GM19351 (cell line): ENCODE measurements around the gene AOC1.
"Not testable (repeated sequence)": the region's sequence is repeated elsewhere in the genome, so short reads cannot be mapped to it uniquely, and the experiment has no call there.

Experiments
- ATAC-seq: cut with Tn5 transposase; IDR thresholded peaks from one replicate; pipeline ENCODE4 v1.9.1; 2021; ENCODE audit warnings: mild to moderate bottlenecking, moderate library complexity; ENCODE audit not compliant: unreplicated experiment

AOC1 gene, protein sequence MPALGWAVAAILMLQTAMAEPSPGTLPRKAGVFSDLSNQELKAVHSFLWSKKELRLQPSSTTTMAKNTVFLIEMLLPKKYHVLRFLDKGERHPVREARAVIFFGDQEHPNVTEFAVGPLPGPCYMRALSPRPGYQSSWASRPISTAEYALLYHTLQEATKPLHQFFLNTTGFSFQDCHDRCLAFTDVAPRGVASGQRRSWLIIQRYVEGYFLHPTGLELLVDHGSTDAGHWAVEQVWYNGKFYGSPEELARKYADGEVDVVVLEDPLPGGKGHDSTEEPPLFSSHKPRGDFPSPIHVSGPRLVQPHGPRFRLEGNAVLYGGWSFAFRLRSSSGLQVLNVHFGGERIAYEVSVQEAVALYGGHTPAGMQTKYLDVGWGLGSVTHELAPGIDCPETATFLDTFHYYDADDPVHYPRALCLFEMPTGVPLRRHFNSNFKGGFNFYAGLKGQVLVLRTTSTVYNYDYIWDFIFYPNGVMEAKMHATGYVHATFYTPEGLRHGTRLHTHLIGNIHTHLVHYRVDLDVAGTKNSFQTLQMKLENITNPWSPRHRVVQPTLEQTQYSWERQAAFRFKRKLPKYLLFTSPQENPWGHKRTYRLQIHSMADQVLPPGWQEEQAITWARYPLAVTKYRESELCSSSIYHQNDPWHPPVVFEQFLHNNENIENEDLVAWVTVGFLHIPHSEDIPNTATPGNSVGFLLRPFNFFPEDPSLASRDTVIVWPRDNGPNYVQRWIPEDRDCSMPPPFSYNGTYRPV

DNA sequence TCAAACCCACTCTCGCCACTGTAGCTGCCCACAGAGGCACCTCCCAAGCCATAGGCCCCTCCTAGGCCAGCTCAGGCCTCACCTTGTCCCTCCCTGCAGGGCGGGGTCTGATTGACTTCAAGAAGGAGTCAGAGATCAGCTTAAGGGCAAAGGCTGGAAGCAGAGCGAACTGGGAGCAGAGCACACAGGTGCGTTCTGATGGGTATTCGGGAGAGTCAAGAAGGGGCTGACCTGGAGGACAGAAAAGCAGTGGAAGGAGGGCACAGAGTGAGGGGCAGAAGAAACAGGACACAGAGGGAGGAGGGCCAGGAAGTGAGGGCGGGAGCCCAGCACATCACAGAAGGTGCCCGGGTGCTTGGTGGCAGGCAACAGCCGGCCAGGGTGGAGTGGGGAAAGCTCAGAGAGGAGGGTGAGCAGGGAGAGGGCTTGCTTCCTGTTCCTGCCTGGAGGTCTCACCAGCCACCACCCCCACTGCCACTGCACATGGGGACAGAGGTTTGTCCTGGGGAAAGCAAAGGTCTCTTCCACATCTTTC is at the start of gene AOC1:
Gene AOC1 (plus strand): TSS at position 147 of the 535 bp plus-strand sequence. CDS start 3,954 bp downstream, outside the sequence.
- ATAC-seq: no peak

DNA sequence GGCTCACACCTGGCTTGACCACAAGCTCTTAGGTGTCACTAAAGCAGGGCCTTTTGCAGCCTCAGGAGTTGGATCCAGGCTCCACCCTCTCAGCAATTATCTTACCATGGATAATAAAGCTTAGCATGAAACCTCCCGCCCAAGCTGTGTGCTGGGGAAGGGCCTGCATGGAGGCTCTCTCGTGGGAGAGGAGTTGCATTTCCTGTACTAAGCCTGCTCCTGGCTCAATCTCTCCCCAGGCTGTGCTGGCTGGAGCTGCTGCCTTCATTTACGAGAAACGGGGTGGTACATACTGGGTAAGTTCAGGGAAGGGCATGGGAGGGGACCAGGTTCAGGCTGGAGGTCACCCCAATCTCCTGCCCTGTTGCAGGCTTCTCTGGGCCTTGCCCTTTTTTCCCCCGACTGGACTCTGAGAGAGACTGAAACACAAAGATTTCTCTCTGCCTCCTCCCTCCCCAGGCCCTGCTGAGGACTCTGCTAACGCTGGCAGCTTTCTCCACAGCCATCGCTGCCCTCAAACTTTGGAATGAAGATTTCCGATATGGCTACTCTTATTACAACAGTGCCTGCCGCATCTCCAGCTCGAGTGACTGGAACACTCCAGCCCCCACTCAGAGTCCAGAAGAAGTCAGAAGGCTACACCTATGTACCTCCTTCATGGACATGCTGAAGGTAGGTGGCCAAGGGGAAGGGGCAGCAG is 49.0 kb upstream of the AOC1 start:
- no peak for ATAC-seq

DNA sequence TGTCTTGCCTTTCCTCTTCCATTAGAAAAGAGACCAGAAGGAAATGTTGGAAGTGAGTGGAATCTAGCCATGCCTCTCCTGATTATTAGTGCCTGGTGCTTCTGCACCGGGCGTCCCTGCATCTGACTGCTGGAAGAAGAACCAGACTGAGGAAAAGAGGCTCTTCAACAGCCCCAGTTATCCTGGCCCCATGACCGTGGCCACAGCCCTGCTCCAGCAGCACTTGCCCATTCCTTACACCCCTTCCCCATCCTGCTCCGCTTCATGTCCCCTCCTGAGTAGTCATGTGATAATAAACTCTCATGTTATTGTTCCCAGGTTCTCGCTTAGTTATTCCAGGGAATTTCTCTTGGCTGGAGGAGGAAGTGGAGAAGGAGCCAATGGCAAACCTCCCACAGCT is 47.5 kb upstream of the AOC1 start:
- no peak for ATAC-seq

DNA sequence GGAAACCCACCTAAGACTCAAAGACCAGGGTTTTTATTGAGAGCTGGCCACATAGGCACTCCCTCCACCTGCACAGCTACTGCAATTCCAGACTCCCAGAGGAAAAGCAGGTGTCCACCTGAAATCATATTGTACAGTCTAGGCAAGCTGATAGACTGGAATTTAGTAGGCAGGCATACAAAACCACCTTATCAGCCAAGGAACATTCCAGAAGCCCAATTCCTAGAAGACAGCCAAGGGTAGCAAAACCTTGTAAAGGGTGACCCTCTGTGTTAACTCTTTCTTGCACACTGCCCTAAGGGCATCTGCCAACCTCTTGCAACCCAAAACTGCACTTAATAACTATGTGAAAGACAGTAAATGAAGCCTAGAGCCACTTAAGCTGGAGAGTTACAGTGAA is 46.5 kb upstream of the AOC1 start:
- no peak for ATAC-seq

DNA sequence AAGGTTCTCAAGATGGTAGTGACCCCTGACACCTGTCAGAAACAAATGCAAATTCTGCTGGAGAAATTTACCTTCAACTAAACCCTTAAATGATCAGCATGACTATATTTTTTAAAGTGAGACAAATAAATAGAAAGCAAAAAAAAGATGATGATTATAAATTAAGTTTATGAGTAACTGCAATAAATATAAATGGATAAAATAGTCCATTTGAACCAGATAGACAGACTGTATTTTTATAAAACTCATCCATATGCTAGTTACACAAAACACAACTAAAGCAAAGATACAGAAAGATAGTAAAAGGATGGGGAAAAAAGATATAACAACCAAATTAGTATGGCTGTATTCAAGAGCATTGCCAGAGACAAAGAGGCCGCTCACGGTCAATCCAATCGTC is 45.9 kb upstream of the AOC1 start:
- no peak for ATAC-seq

DNA sequence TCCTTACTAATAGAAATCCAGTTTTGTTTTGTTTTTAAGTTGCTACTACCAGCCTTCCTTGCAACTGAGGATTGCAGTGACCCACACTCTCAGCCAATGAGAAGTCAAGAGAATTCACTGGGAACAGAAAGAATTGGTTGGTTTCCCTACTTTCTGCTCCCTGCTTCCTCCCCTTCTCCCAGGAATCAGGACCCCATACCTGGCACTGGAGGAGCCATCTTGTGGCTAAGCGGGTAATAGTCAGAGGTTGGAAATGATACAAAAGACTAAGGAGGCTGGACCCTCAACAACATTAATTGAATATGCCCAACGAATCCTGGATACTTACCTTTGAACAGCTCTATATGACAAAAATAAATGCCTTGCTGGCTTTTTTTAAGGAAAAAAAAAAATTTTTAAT is 45.5 kb upstream of the AOC1 start:
- ATAC-seq: no peak

DNA sequence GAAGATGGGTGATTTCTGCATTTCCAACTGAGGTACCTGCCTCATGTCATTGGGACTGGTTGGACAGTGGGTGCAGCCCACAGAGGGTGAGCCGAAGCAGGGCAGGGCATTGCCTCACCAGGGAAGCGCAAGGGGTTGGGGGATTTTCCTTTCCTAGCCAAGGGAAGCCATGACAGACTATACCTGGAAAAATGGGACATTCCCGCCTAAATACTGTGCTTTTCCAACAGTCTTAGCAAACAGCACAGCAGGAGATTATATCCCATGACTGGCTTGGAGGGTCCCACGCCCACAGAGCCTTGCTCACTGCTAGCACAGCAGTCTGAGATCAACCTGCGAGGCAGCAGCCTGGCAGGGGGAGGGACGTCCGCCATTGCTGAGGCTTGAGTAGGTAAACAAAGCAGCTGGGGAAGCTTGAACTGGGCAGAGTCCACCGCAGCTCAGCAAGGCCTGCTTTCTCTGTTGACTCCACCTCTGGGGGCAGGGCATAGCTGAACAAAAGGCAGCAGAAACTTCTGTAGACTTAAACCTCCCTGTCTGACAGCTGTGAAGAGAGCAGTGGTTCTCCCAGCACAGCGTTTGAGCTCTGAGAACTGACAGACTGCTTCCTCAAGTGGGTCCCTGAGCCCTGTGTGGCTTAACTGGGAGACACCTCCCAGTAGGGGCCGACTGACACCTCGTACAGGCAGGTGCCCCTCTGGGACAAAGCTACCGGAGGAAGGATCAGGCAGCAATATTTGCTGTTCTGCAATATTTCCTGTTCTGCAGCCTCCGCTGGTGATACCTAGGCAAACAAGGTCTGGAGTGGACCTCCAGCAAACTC is 44.5 kb upstream of the AOC1 start:
- ATAC-seq: not testable (repeated sequence)

DNA sequence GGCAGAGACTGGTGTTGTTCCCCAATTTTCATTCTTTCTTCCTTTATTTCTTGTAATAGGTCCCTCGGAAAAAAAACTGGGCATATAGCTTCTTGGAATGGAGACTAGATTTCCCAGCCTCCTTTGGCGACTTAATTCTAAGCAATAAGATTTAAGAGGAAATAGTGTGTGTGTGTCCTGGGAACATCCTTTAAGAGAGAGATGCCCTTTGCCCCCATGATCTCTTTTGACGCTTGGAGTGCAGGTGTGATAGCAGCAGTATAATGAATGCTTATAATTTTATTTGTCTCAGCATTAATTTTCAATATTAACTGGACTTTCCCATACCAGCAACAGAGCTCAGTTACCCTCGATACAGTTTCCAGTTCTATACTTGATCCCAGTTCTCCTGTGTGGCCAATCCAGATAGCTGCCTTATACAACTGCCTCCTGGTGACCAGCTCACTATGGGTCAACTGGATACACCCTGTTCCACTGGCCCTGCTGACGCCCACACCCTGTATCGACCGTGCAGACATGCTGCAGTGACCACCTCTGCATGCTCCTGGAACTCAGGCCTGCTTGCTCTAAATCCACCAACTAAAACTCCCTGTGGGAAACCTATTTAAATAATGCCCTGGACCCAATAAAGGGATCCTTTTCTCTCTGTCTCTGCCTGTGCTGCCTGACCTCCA is 37.9 kb upstream of the AOC1 start:
- ATAC-seq: no peak

DNA sequence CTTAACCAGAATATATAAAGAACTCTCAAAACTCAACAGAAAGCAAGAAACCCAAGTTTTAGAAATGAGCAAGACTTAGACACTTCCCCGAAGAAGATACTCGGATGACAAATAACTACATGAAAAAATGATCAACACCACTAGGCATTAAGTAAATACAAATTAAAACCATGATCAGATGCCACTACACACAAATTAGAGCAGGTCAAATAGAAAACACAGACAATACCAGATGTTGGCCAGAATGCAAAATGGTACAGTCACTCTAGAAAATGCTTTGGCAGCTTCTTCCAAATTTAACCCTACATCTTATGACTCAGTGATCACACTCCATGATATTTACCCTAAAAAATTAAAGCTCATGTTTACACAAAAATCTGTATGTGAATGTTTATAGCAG is 33.3 kb upstream of the AOC1 start:
- no peak for ATAC-seq

DNA sequence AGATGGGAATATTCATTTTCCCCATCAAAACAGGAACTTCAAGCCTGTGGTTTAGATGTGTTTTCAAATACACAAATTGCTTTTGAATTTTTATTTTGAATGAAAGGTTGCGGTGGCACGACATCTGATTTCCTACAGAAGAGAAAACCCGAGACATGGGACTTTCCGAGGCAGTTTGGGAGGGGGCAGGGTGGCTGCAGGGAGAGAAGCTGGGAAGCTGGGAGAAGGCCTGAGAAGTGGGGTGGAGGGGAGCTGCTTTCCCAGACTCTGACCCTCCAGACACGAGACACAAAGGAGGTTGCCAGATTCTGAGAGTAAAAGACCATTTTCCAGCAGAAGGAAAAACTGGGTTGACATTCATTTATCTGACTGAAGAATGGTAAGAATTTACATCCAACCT is 32.2 kb upstream of the AOC1 start:
- ATAC-seq: no peak

DNA sequence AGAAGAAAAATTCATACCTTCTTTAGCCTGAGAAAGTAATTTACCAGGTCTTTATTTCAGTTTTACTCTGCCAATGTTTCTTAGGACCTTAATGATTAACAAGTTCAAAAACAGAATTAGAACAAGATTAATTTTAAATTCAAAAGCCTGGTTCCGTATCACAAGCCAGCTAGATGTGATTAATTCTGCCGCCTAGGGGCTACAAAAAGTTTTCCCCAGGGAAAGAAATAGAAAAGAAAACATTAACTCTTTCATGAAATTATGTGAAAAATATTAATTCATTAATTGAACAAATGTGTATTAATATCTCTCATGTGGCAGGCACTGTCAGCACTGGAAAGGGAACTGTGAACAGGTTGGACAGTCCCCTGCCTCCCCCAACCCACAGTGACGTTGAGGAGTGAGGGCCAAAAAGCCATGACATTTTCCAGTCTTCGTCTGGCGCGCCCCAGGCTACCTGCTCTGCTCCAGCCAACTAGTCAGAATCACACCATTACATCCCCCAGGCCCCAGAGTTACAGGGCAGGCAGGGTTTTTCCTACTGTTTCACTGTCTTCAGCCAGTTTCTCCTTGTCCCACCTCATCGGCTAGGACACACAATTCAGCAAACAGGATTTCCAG is 31.6 kb upstream of the AOC1 start:
- no peak for ATAC-seq

DNA sequence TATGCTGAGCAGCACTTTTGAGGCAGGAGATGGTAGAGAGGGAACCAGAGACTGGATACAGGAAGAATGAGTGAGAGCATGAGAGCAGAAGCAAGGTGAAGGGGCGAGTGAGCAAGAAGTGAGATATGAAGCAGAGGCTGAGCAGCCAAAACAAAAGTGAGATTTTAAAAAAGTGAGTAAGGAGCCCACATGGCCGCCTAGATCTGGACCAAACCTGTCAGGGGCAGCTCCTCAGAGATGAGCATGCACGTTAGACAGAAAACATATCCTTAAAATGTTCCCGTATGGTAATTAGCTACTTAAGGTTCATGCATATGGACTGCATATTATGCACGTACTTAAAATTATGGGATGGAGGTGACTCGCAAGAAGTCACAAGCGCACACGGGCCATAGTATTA is 29.3 kb upstream of the AOC1 start:
- no peak for ATAC-seq

DNA sequence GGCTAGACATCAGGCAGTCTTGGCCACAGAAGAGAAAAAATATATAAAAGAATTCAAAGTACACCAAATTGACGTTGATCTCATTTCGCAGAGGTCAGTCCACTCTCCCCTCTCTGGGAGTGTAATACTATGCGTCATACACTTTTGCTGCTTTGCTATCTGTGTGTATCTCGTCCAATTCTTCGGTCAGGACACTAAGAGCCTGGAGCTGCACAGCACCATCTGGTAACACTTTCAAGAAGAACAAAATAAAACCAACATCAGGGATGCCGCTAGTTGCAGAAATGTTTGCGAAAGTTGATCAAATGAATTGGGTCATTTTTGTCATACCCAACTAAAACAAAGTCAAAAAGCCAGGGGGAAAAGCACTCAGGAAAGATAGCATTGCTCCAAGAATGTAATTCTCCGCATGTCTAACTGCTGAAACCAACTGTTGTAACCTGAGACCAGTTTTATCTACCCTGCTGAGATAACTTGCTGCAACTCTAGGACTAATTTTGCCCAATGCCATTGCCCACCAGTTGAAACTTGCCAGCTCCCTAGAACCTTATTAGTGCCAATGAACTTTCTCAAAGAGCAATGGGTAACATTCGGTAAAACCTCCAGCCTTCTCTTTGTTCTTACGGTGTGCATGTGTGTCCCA is 28.7 kb upstream of the AOC1 start:
- ATAC-seq: no peak

DNA sequence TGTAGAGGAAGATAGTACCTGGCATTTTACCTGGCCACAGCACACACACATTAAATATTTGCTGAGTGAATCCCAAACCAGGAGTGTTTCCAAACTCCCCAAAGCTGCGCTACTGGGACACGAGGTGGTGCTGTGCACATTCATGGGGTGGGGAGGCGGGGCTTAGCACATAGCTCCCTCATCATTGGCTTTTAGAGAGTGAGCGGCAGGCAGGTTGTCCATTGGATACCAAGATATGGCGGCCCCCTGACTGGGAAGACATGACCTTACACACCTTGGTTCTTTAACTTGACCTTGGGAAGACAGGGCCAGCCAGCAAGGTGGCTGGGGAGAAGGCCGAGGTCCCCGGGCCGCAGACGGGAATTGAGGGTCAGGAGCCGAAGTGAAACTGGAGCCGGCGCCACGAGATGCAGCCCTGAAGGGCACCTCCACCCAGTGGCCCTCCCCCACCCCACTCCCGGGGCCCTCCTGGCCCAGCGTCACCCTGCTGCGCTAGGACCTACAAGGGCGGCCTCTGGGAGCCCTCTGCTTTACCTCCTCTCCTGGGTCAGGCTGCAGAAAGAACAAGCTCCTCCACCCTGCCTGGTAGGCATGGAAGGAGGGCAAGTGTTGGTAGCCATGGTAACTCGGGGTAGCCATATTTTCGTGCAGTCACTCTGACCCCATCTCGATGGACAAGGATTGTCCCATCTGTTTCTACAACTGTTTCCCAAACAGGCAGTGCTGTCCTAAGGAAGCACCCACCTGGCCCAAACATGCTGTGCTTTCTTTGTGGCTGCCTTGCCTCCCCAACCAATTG is 27.7 kb upstream of the AOC1 start:
- ATAC-seq: no peak

DNA sequence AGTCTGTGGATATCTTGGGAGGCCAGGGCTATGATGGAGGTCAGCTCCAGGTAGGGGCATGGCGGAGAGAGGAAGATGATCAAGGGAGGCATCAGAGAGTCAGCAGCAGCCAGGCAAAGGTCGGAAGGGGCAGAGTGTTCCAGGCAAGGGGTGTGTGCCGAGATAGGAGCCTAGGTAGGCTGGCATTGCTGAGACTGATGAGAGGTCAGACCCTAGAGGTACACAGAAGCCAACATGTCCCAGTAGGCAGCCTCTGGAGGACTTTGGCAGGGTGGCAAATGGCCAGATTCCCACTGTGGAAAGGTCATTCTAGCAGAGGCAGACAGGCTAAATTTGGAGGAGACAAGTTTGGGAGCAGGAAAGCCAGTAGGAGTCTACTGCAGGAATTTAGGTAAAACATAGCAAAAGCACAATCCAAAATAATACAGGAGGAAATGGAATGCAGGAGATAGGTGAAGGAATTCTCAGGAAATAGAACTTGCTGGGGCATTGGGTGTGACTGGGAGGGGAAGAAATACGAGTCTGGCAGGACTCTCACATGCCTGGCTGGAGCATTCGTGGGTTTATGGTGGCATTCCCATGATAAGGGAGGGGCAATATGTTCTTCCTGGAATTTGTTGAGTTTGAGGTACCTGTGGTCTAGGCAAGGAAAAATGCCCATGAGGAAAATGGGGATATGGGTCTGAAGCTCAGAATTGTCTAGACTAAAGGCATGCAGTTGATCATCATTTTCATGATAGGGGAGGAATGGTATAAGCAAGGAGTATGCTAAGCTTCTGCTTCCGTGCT is 26.1 kb upstream of the AOC1 start:
- no peak for ATAC-seq

DNA sequence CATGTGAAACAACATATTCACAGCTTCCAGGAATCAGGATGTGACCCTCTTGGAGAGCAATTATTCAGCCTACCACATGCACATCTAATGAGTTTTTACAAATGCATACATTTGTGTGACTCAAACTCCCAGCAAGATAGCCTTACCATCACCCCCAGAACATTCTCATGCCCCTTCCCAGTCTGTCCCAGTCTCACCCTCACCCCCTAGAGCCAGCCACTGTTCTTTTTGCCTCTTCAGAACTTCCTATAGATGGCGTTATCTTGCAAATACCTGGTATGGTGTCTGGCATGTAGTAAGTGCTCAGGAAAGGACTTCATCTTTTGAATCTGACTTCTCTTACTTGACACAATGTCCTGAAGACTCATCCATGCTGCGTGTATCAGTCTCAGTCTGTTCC is 23.9 kb upstream of the AOC1 start:
- no peak for ATAC-seq

DNA sequence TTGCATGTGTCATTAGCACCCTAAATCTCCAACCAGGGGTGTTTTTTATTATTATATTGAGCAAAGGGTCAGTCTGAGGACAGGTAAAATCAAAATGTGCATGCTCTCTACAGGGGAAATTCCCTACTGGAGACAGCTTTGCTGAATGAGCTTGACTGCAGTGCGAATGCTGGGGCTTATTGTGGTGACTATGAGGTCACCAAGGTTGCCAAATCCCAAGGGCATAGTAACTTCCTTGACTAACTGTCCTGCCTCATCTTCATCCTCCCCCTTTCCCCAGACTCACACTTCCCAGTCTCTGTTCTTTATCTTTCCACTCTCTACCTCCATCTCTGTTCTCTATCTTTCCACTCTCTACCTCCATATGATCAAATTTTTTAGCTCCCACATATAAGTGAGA is 22.9 kb upstream of the AOC1 start:
- no peak for ATAC-seq

DNA sequence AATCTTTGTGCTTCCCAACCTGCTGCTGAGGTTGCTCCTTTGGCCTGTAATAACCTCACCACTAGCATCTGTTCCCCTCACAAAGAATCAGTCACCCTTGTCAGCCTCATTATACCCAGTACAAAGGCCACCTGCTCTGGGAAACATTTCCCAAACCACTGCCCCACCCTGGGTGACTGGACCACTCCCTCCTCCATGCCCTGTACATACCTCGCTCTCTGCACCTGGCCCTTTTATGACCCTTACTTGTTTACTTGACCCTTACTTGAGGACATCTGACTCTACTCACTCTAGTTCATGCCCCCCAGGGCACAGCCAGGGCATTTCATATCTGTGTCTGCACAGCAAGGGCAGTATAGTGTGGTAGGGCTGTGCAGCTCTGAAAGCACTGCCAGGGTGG is 21.4 kb upstream of the AOC1 start:
- ATAC-seq: no peak
